ENCODE data around the gene CDH4.

The CDH4 gene

GRCh38 chr20:61230166-61230565, 21.9 kb upstream of the CDH4 start:
- Histone ChIP-seq H3K36me3 (ENCODE audit: control insufficient read depth in 1 of 2, insufficient read depth in 2 of 2, low read length in 2 of 2) (no peaks in the 10 kb centered on the region), H3K27ac (ENCODE audit: low read length) (no peak overlapping the region), H3K4me3 (ENCODE audit: low read depth in 1 of 2, low read length in 2 of 2) (no peak overlapping the region), H3K27me3 (ENCODE audit: low read depth, low read length) (no peaks in the 10 kb centered on the region), H3K9me3 (ENCODE audit: control insufficient read depth in 1 of 2, low read length in 2 of 2) (no peaks in the 10 kb centered on the region), H3K4me1 (ENCODE audit: control insufficient read depth in 1 of 2, insufficient read depth in 2 of 2, low read length in 2 of 2) (no peaks in the 10 kb centered on the region)

GRCh38 chr20:61233590-61233989, 18.5 kb upstream of the CDH4 start:
- Histone ChIP-seq H3K4me1 (ENCODE audit: control insufficient read depth in 1 of 2, insufficient read depth in 2 of 2, low read length in 2 of 2) (no peaks in the 10 kb centered on the region), H3K4me3 (ENCODE audit: low read depth in 1 of 2, low read length in 2 of 2) (no peak overlapping the region), H3K27me3 (ENCODE audit: low read depth, low read length) (no peaks in the 10 kb centered on the region), H3K9me3 (ENCODE audit: control insufficient read depth in 1 of 2, low read length in 2 of 2) (no peaks in the 10 kb centered on the region), H3K27ac (ENCODE audit: low read length) (no peak overlapping the region), H3K36me3 (ENCODE audit: control insufficient read depth in 1 of 2, insufficient read depth in 2 of 2, low read length in 2 of 2) (no peaks in the 10 kb centered on the region)

- Histone ChIP-seq H3K36me3 (ENCODE audit: control insufficient read depth in 1 of 2, insufficient read depth in 2 of 2, low read length in 2 of 2) (no peaks in the 10 kb centered on the region), H3K27me3 (ENCODE audit: low read depth, low read length) (no peaks in the 10 kb centered on the region), H3K9me3 (ENCODE audit: control insufficient read depth in 1 of 2, low read length in 2 of 2) (peaks cover 0 to 7% of the 10 kb centered on the region in 2 donors), H3K4me1 (ENCODE audit: control insufficient read depth in 1 of 2, insufficient read depth in 2 of 2, low read length in 2 of 2) (no peaks in the 10 kb centered on the region), H3K4me3 (ENCODE audit: low read depth in 1 of 2, low read length in 2 of 2) (no peak overlapping the region), H3K27ac (ENCODE audit: low read length) (no peak overlapping the region)
Measured at GRCh38 chr20:61234224-61234890, 17.7 kb upstream of the CDH4 start.

- Histone ChIP-seq H3K4me3 (ENCODE audit: low read depth in 1 of 2, low read length in 2 of 2) (no peak overlapping the region), H3K9me3 (ENCODE audit: control insufficient read depth in 1 of 2, low read length in 2 of 2) (peaks cover 9 to 21% of the 10 kb centered on the region in 2 donors), H3K27ac (ENCODE audit: low read length) (no peak overlapping the region), H3K4me1 (ENCODE audit: control insufficient read depth in 1 of 2, insufficient read depth in 2 of 2, low read length in 2 of 2) (no peaks in the 10 kb centered on the region), H3K36me3 (ENCODE audit: control insufficient read depth in 1 of 2, insufficient read depth in 2 of 2, low read length in 2 of 2) (no peaks in the 10 kb centered on the region), H3K27me3 (ENCODE audit: low read depth, low read length) (no peaks in the 10 kb centered on the region)
Measured at GRCh38 chr20:61236713-61237112, 15.3 kb upstream of the CDH4 start.

GRCh38 chr20:61238813-61239212, 13.2 kb upstream of the CDH4 start:
- Histone ChIP-seq H3K4me1 (ENCODE audit: control insufficient read depth in 1 of 2, insufficient read depth in 2 of 2, low read length in 2 of 2) (no peaks in the 10 kb centered on the region), H3K9me3 (ENCODE audit: control insufficient read depth in 1 of 2, low read length in 2 of 2) (peaks cover 9 to 21% of the 10 kb centered on the region in 2 donors), H3K27me3 (ENCODE audit: low read depth, low read length) (no peaks in the 10 kb centered on the region), H3K4me3 (ENCODE audit: low read depth in 1 of 2, low read length in 2 of 2) (no peak overlapping the region), H3K27ac (ENCODE audit: low read length) (no peak overlapping the region), H3K36me3 (ENCODE audit: control insufficient read depth in 1 of 2, insufficient read depth in 2 of 2, low read length in 2 of 2) (no peaks in the 10 kb centered on the region)

GRCh38 chr20:61240814-61241213, 11.2 kb upstream of the CDH4 start:
- H3K4me3 ChIP-seq (ENCODE audit: low read depth in 1 of 2, low read length in 2 of 2), result no peak overlapping the region

GRCh38 chr20:61244213-61244612, 7.8 kb upstream of the CDH4 start:
- H3K27ac ChIP-seq (ENCODE audit: low read length), result no peak overlapping the region
- H3K27me3 ChIP-seq (ENCODE audit: low read depth, low read length), result peaks cover 6% of the 10 kb centered on the region
- H3K4me3 ChIP-seq (ENCODE audit: low read depth in 1 of 2, low read length in 2 of 2), result no peak overlapping the region

More at GRCh38 chr20:61240814-61241213, 11.2 kb upstream of the CDH4 start:
- H3K4me1 ChIP-seq (ENCODE audit: control insufficient read depth in 1 of 2, insufficient read depth in 2 of 2, low read length in 2 of 2), result no peaks in the 10 kb centered on the region
- H3K36me3 ChIP-seq (ENCODE audit: control insufficient read depth in 1 of 2, insufficient read depth in 2 of 2, low read length in 2 of 2), result no peaks in the 10 kb centered on the region
- no peaks in the 10 kb centered on the region for H3K27me3 ChIP-seq (ENCODE audit: low read depth, low read length)
- H3K9me3 ChIP-seq (ENCODE audit: control insufficient read depth in 1 of 2, low read length in 2 of 2), result peaks cover 9 to 21% of the 10 kb centered on the region in 2 donors
- no peak overlapping the region for H3K27ac ChIP-seq (ENCODE audit: low read length)

GRCh38 chr20:61246269-61246668, 5.8 kb upstream of the CDH4 start:
- peaks cover 3% of the 10 kb centered on the region in 2 donors for H3K9me3 ChIP-seq (ENCODE audit: control insufficient read depth in 1 of 2, low read length in 2 of 2)
- no peak overlapping the region for H3K4me3 ChIP-seq (ENCODE audit: low read depth in 1 of 2, low read length in 2 of 2)
- no peaks in the 10 kb centered on the region for H3K4me1 ChIP-seq (ENCODE audit: control insufficient read depth in 1 of 2, insufficient read depth in 2 of 2, low read length in 2 of 2)
- peaks cover 24% of the 10 kb centered on the region for H3K27me3 ChIP-seq (ENCODE audit: low read depth, low read length)
- no peak overlapping the region for H3K27ac ChIP-seq (ENCODE audit: low read length)
- no peaks in the 10 kb centered on the region for H3K36me3 ChIP-seq (ENCODE audit: control insufficient read depth in 1 of 2, insufficient read depth in 2 of 2, low read length in 2 of 2)

More at GRCh38 chr20:61244213-61244612, 7.8 kb upstream of the CDH4 start:
- Histone ChIP-seq H3K4me1 (ENCODE audit: control insufficient read depth in 1 of 2, insufficient read depth in 2 of 2, low read length in 2 of 2) (no peaks in the 10 kb centered on the region), H3K36me3 (ENCODE audit: control insufficient read depth in 1 of 2, insufficient read depth in 2 of 2, low read length in 2 of 2) (no peaks in the 10 kb centered on the region), H3K9me3 (ENCODE audit: control insufficient read depth in 1 of 2, low read length in 2 of 2) (peaks cover 9 to 15% of the 10 kb centered on the region in 2 donors)

- Histone ChIP-seq H3K4me3 (ENCODE audit: low read depth in 1 of 2, low read length in 2 of 2) (no peak overlapping the region), H3K4me1 (ENCODE audit: control insufficient read depth in 1 of 2, insufficient read depth in 2 of 2, low read length in 2 of 2) (peaks cover 0 to 25% of the 10 kb centered on the region in 2 donors), H3K36me3 (ENCODE audit: control insufficient read depth in 1 of 2, insufficient read depth in 2 of 2, low read length in 2 of 2) (no peaks in the 10 kb centered on the region), H3K9me3 (ENCODE audit: control insufficient read depth in 1 of 2, low read length in 2 of 2) (no peaks in the 10 kb centered on the region), H3K27me3 (ENCODE audit: low read depth, low read length) (peaks cover 34% of the 10 kb centered on the region), H3K27ac (ENCODE audit: low read length) (no peak overlapping the region)
Measured at GRCh38 chr20:61249626-61250025, 2.4 kb upstream of the CDH4 start.

- Histone ChIP-seq H3K4me3 (ENCODE audit: low read depth in 1 of 2, low read length in 2 of 2) (peak overlapping the region in 1 of 2 donors; percentile 34), H3K27ac (ENCODE audit: low read length) (no peak overlapping the region), H3K27me3 (ENCODE audit: low read depth, low read length) (peaks cover 40% of the 10 kb centered on the region)
Measured at GRCh38 chr20:61252601-61253263, 671 bp downstream of the CDH4 start.

GRCh38 chr20:61253264-61253639, 1.2 kb downstream of the CDH4 start:
- Histone ChIP-seq H3K4me1 (ENCODE audit: control insufficient read depth in 1 of 2, insufficient read depth in 2 of 2, low read length in 2 of 2) (peaks cover 0 to 25% of the 10 kb centered on the region in 2 donors), H3K4me3 (ENCODE audit: low read depth in 1 of 2, low read length in 2 of 2) (peak overlapping the region in 1 of 2 donors; percentile 60), H3K9me3 (ENCODE audit: control insufficient read depth in 1 of 2, low read length in 2 of 2) (no peaks in the 10 kb centered on the region), H3K27ac (ENCODE audit: low read length) (no peak overlapping the region), H3K36me3 (ENCODE audit: control insufficient read depth in 1 of 2, insufficient read depth in 2 of 2, low read length in 2 of 2) (no peaks in the 10 kb centered on the region), H3K27me3 (ENCODE audit: low read depth, low read length) (peaks cover 36% of the 10 kb centered on the region)

More at GRCh38 chr20:61252601-61253263, 671 bp downstream of the CDH4 start:
- Histone ChIP-seq H3K4me1 (ENCODE audit: control insufficient read depth in 1 of 2, insufficient read depth in 2 of 2, low read length in 2 of 2) (peaks cover 0 to 25% of the 10 kb centered on the region in 2 donors), H3K36me3 (ENCODE audit: control insufficient read depth in 1 of 2, insufficient read depth in 2 of 2, low read length in 2 of 2) (no peaks in the 10 kb centered on the region), H3K9me3 (ENCODE audit: control insufficient read depth in 1 of 2, low read length in 2 of 2) (no peaks in the 10 kb centered on the region)
